Testis (tissue), 3 donors: ENCODE measurements around the gene LCE1E. TPM values are rescaled to one million over a fixed set of nuclear protein-coding genes. Genes with fewer than 3 reads are reported as not detected.

Experiments
- DNase-seq: peaks from one replicate; pipeline ENCODE4 v3.0.0-alpha.2; 2019
- H3K27ac ChIP-seq, 2 donors: fragments of 200-600 bp; sonication (generic); one replicate each; pipeline ENCODE4 v1.5.1; 2019
- H3K27me3 ChIP-seq: fragments of 200-600 bp; sonication (generic); one replicate; pipeline ENCODE4 v1.5.1; 2019
- H3K36me3 ChIP-seq: fragments of 200-600 bp; sonication (generic); one replicate; pipeline ENCODE4 v1.5.1; 2017; ENCODE audit warnings: low read depth; ENCODE audit errors: missing control alignments
- H3K4me1 ChIP-seq: fragments of 200-600 bp; sonication (generic); one replicate; pipeline ENCODE4 v1.5.1; 2019
- H3K4me3 ChIP-seq, 2 donors: fragments of 200-600 bp; sonication (generic); one replicate each; pipeline ENCODE4 v1.5.1; 2017 to 2019
- H3K9me3 ChIP-seq: fragments of 200-600 bp; sonication (generic); one replicate; pipeline ENCODE4 v1.5.1; 2017
- POLR2A ChIP-seq: fragments of 450-650 bp; IDR thresholded peaks from one replicate; pipeline ENCODE4 v1.6.1; 2017; ENCODE audit warnings: antibody characterized with exemption, mild to moderate bottlenecking, moderate library complexity
- WGBS, 2 donors: methylation state at CpG; one replicate each; pipeline ENCODE4 v1.1.5; 2018; 5-methylcytosine and 5-hydroxymethylcytosine counted together
- intact Hi-C: fragments of 100-400 bp; cut with DNase I; formaldehyde crosslinking; loops from one replicate; pipeline ENCODE4 v1.15.1; 2023; ENCODE audit warnings: low total_unique reads
- polyA plus RNA-seq: library from polyadenylated mRNA; stranded (reverse); fragments of 350-450 nt; fragmentation: Illumina TruSeq; extraction: RNeasy Lipid Tissue Mini Kit (QIAGEN cat#74804); gene quantifications from one replicate; pipeline ENCODE4 v1.2.3, GENCODE V29; 2014; ENCODE audit warnings: low read depth, low replicate concordance; ENCODE audit not compliant: insufficient read depth
- total RNA-seq, 2 donors: library from RNA; depleted of rRNA; stranded (reverse); fragments of >200 nt; gene quantifications; one replicate each; pipeline ENCODE4 v1.2.3, GENCODE V29; 2016
- TF ChIP-seq, protein P1 (sequence below), 3 experiments: fragments of 450-650 bp in 2 of 3; fragments of 200-600 bp in 1 of 3; sonication (generic) in 1 of 3; IDR thresholded peaks; one replicate each; pipeline ENCODE4 v1.5.1; 2016 to 2019; ENCODE audit warnings: antibody characterized with exemption in 3 of 3, mild to moderate bottlenecking in 2 of 3, moderate library complexity in 1 of 3

LCE1E gene
- total and polyA plus RNA-seq, 3 donors from 2014 or later = not detected

- TF ChIP-seq, protein P1, sequence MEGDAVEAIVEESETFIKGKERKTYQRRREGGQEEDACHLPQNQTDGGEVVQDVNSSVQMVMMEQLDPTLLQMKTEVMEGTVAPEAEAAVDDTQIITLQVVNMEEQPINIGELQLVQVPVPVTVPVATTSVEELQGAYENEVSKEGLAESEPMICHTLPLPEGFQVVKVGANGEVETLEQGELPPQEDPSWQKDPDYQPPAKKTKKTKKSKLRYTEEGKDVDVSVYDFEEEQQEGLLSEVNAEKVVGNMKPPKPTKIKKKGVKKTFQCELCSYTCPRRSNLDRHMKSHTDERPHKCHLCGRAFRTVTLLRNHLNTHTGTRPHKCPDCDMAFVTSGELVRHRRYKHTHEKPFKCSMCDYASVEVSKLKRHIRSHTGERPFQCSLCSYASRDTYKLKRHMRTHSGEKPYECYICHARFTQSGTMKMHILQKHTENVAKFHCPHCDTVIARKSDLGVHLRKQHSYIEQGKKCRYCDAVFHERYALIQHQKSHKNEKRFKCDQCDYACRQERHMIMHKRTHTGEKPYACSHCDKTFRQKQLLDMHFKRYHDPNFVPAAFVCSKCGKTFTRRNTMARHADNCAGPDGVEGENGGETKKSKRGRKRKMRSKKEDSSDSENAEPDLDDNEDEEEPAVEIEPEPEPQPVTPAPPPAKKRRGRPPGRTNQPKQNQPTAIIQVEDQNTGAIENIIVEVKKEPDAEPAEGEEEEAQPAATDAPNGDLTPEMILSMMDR (IDR thresholded peaks at IDR 0.05) = no peak
- no peak for TF ChIP-seq POLR2A
- H3K27ac ChIP-seq = no peak overlapping the region
- no peaks in the 10 kb centered on the region for H3K27me3 ChIP-seq
- intact Hi-C loops = no loop called here
- no peaks in the 10 kb centered on the region for H3K4me1 ChIP-seq
- H3K9me3 ChIP-seq = no peaks in the 10 kb centered on the region
- 74% methylated on average over 2 to 11 of the region's 11 CpGs for WGBS, 2 donors
- H3K4me3 ChIP-seq = no peak overlapping the region
- DNase-seq = no peak
- H3K36me3 ChIP-seq = no peaks in the 10 kb centered on the region
Measured at GRCh38 chr1:152776361-152776760, 9.7 kb upstream of the LCE1E start.

DNA sequence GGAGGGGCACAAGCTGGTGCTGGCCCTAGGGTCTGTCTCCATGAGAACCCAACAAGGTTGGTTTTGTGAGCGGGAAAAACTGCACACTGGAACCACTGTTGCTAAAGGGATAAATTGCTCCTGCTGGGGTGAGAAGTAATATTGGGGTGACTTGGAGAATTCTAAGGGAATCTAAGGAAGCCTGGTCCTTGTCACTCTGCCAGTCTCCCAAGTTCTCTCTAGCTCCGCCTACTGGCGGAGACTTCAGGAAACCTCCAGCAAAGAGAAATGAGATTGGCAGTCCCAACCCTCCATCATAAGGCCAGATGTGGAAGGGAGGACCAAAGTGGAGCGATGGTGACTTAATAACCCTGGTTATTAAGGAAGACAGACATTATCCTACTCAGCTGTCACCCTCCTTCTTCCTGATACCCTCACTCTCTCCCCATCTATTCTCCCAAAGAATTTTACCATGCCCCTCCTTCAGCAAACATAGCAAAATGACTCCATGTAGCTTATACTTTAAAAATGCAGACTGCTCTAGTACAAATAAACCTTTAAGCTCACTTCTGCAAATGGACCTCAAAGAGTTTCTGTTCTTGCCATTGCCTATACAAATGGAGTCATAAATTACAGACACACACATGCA is 8.4 kb upstream of the LCE1E start:
- WGBS, 2 donors = 58 to 68% methylated on average over 4 of the region's 4 CpGs
- TF ChIP-seq, protein P1 (IDR thresholded peaks at IDR 0.05) = no peak
- no peak for TF ChIP-seq POLR2A
- no peaks in the 10 kb centered on the region for H3K27me3 ChIP-seq
- DNase-seq = no peak
- H3K9me3 ChIP-seq = no peaks in the 10 kb centered on the region
- intact Hi-C loops = no loop called here
- H3K4me3 ChIP-seq = no peak overlapping the region
- H3K4me1 ChIP-seq = no peaks in the 10 kb centered on the region
- no peaks in the 10 kb centered on the region for H3K36me3 ChIP-seq
- no peak overlapping the region for H3K27ac ChIP-seq

DNA sequence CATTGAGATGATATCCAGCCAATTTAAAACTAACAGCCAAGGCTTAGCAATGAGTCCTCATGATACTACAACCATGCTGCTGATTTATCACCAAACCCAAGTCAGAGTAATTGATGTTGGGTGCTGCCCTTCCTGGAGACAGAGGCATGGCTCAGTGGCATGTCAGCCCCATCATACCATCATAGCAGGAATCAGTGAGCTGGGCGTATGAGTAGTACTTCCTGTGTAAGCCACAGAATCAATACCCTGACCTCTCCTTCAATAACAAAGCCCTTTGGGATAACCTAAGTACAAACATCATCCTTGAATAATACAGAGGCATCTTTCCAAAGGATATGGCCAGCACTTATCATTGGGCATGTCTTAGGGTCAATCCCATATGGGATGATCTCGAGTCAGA is 3.0 kb upstream of the LCE1E start:
- H3K36me3 ChIP-seq = no peaks in the 10 kb centered on the region
- no peak for DNase-seq
- no peak for TF ChIP-seq POLR2A
- TF ChIP-seq, protein P1 (IDR thresholded peaks at IDR 0.05) = no peak
- 89 to 93% methylated on average over 2 of the region's 2 CpGs for WGBS, 2 donors
- no peaks in the 10 kb centered on the region for H3K9me3 ChIP-seq
- no peak overlapping the region for H3K27ac ChIP-seq
- intact Hi-C loops = no loop called here
- H3K4me3 ChIP-seq = no peak overlapping the region
- no peaks in the 10 kb centered on the region for H3K27me3 ChIP-seq
- no peaks in the 10 kb centered on the region for H3K4me1 ChIP-seq

- Histone ChIP-seq H3K4me1 (no peaks in the 10 kb centered on the region), H3K27ac (no peak overlapping the region), H3K9me3 (no peaks in the 10 kb centered on the region), H3K4me3 (no peak overlapping the region), H3K27me3 (no peaks in the 10 kb centered on the region), H3K36me3 (no peaks in the 10 kb centered on the region)
- intact Hi-C loops = no loop called here
- 54 to 71% methylated on average over 4 of the region's 4 CpGs for WGBS, 2 donors
- TF ChIP-seq POLR2A = no peak
- TF ChIP-seq, protein P1 (IDR thresholded peaks at IDR 0.05) = no peak
- DNase-seq = no peak
Measured at GRCh38 chr1:152795686-152796085, 9.6 kb downstream of the LCE1E start.

- Histone ChIP-seq H3K27me3 (no peaks in the 10 kb centered on the region), H3K4me3 (no peak within 1 kb of the TSS), H3K9me3 (no peaks in the 10 kb centered on the region), H3K27ac (no peak within 1 kb of the TSS), H3K36me3 (no peaks in the 10 kb centered on the region), H3K4me1 (no peaks in the 10 kb centered on the region)
- no peak for TF ChIP-seq POLR2A
- TF ChIP-seq, protein P1 (IDR thresholded peaks at IDR 0.05) = no peak
- intact Hi-C loops = no loop called here
- WGBS, 2 donors = 47 to 59% methylated on average over 3 of the region's 3 CpGs
- no peak for DNase-seq
Measured at GRCh38 chr1:152796421-152796820, 10.4 kb downstream of the LCE1E start, which contains the start of gene LCE1D. Gene LCE1D, plus strand, starts transcription at chr1:152796721. Its CDS starts 1,074 bp downstream, at chr1:152797795.
